OCI-LY3 (cell line): ENCODE data around the gene RPS6KA4.

Experiments
- EZH2phosphoT487 ChIP-seq: fragments of 200-600 bp; shearing (Covaris generic); IDR thresholded peaks from 2 replicates; pipeline ENCODE4 v1.6.1; 2018; ENCODE audit warnings: antibody characterized with exemption, mixed run types, low read depth
- TF ChIP-seq, protein P1 (sequence below): fragments of 200-600, 300-600 bp; sonication (generic); IDR thresholded peaks from 2 replicates; pipeline ENCODE4 v1.5.1; 2014; ENCODE audit warnings: antibody characterized with exemption, low read length, low read depth

DNA sequence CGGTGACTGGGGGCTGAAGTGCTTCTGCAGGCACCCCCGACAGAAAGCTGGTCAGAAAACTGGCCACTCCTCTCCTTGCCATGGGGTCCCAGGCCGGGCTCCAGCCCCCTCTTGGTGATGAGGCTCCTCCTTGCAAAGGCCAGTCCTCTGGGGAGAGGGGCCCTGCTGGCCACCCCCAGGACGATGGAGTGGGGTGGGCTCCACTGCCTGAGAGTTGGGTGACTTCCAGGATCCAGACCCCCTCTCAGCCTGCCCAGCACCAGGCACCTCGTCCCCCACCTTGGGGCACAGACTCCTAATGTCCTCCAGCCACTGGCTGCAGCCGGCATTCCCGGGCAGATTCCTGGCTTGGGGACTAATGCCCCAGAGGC, 441 bp upstream of the RPS6KA4 start:
- TF ChIP-seq, protein P1, sequence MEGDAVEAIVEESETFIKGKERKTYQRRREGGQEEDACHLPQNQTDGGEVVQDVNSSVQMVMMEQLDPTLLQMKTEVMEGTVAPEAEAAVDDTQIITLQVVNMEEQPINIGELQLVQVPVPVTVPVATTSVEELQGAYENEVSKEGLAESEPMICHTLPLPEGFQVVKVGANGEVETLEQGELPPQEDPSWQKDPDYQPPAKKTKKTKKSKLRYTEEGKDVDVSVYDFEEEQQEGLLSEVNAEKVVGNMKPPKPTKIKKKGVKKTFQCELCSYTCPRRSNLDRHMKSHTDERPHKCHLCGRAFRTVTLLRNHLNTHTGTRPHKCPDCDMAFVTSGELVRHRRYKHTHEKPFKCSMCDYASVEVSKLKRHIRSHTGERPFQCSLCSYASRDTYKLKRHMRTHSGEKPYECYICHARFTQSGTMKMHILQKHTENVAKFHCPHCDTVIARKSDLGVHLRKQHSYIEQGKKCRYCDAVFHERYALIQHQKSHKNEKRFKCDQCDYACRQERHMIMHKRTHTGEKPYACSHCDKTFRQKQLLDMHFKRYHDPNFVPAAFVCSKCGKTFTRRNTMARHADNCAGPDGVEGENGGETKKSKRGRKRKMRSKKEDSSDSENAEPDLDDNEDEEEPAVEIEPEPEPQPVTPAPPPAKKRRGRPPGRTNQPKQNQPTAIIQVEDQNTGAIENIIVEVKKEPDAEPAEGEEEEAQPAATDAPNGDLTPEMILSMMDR: no peak
- no peak for TF ChIP-seq EZH2phosphoT487
